SU-DHL-6 (cell line): ENCODE data around the gene TNIK.

Experiments used
- H2AFZ ChIP-seq: fragments of 200-600 bp; sonication (generic); 2 replicates; pipeline ENCODE4 v1.6.1; 2014; ENCODE audit warnings: low read depth, mild to moderate bottlenecking, moderate library complexity, mixed read lengths, antibody characterized with exemption, low read length; ENCODE audit not compliant: severe bottlenecking
- H3F3A ChIP-seq: fragments of 200-600 bp; shearing (Covaris generic); 2 replicates; pipeline ENCODE4 v1.6.0; 2016; ENCODE audit warnings: antibody characterized with exemption, mild to moderate bottlenecking; ENCODE audit not compliant: insufficient read depth
- H3K27ac ChIP-seq: fragments of 200-600 bp; sonication (generic); 2 replicates; pipeline ENCODE4 v1.5.1; 2016; ENCODE audit warnings: low read depth, mild to moderate bottlenecking, low read length, moderate library complexity, mixed read lengths
- H3K27me3 ChIP-seq: fragments of 200-600 bp; sonication (generic), shearing (Covaris generic); 2 replicates; pipeline ENCODE4 v1.6.0; 2014; ENCODE audit warnings: mild to moderate bottlenecking, low read length
- H3K36me3 ChIP-seq: fragments of 200-600 bp; sonication (generic); 2 replicates; pipeline ENCODE4 v1.6.1; 2014; ENCODE audit warnings: mild to moderate bottlenecking, low read length, mixed read lengths
- H3K4me2 ChIP-seq: fragments of 300-600, 200-600 bp; shearing (Covaris generic), sonication (generic); 2 replicates; pipeline ENCODE4 v1.6.0; 2014; ENCODE audit warnings: low read length, low read depth, mild to moderate bottlenecking; ENCODE audit not compliant: poor library complexity, severe bottlenecking
- H3K4me3 ChIP-seq: fragments of 200-600 bp; sonication (generic); 2 replicates; pipeline ENCODE4 v1.5.1; 2014; ENCODE audit warnings: antibody characterized with exemption, low read length, mild to moderate bottlenecking, mixed read lengths; ENCODE audit not compliant: insufficient read depth, poor library complexity, severe bottlenecking
- H3K79me2 ChIP-seq: fragments of 200-600 bp; sonication (generic); 2 replicates; pipeline ENCODE4 v1.6.1; 2014; ENCODE audit warnings: mild to moderate bottlenecking, low read length, moderate library complexity; ENCODE audit not compliant: insufficient read depth
- H3K9ac ChIP-seq: fragments of 200-600 bp; sonication (generic); 2 replicates; pipeline ENCODE4 v1.7.0; 2014; ENCODE audit warnings: mild to moderate bottlenecking, low read length
- H3K9me2 ChIP-seq: fragments of 200-600 bp; sonication (generic); replicated peaks from 2 replicates; pipeline ENCODE4 v1.6.1; 2014; ENCODE audit warnings: low read length; ENCODE audit not compliant: insufficient read depth
- H3K9me3 ChIP-seq: fragments of 200-600 bp; sonication (generic); 2 replicates; pipeline ENCODE4 v1.6.1; 2014; ENCODE audit warnings: low read length, mixed read lengths; ENCODE audit not compliant: insufficient read depth
- H4K20me1 ChIP-seq: fragments of 200-600 bp; sonication (generic); 2 replicates; pipeline ENCODE4 v1.6.1; 2014; ENCODE audit warnings: low read depth, mild to moderate bottlenecking, antibody characterized with exemption, low read length, moderate library complexity, mixed read lengths
- CTCF ChIP-seq: fragments of 200-600 bp; sonication (generic); IDR thresholded peaks from one replicate; pipeline ENCODE4 v1.5.1; 2017; ENCODE audit warnings: antibody characterized with exemption, mild to moderate bottlenecking, low read length, moderate library complexity; ENCODE audit not compliant: insufficient read depth, poor library complexity, severe bottlenecking
- EZH2phosphoT487 ChIP-seq: fragments of 200-600 bp; sonication (generic), shearing (Covaris generic); conservative IDR thresholded peaks from 2 replicates; pipeline ENCODE4 v1.6.1; 2018; ENCODE audit warnings: mild to moderate bottlenecking, antibody characterized with exemption, low read length, moderate library complexity, mixed read lengths

Gene TNIK

GRCh38 chr3:171380711-171381425 lies 79.3 kb downstream of the TNIK start:
- Histone ChIP-seq H3K27ac (no peak overlapping the region), H3K9ac (no peak overlapping the region), H3K27me3 (no peaks in the 10 kb centered on the region), H3K4me3 (no peak overlapping the region), H3K9me2 (no peaks in the 10 kb centered on the region), H3K36me3 (no peaks in the 10 kb centered on the region), H2AFZ (no peak overlapping the region), H4K20me1 (no peaks in the 10 kb centered on the region), H3F3A (no peaks in the 10 kb centered on the region), H3K9me3 (no peaks in the 10 kb centered on the region), H3K79me2 (no peaks in the 10 kb centered on the region), H3K4me2 (no peak overlapping the region)
- no peak for TF ChIP-seq CTCF
- TF ChIP-seq EZH2phosphoT487: no peak

DNA sequence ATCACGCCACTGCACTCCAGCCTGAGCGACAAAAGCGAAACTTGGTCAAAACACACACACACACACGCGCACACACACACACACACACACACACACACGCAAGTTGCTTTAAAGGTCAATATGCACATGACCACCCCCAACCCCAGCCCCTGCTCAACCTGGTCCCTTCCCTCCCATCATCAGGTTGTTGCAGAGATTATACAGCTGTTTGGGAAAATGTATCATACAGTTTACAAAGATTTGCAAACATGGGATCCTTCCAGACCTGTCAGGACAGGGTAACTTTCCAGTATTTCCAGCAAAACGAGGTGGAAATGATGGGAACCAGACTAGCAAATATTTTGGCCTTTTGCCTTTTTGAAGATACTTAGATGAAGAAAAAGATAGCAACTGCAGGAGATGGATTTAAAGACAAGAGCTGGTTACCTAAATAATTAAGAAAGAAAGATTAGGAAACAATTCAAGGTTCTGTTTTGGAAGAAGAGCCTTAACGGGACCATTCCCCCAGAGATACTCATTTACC lies 80.2 kb downstream of the TNIK start:
- H3F3A ChIP-seq: no peaks in the 10 kb centered on the region
- H3K27me3 ChIP-seq: no peaks in the 10 kb centered on the region
- no peak overlapping the region for H3K4me2 ChIP-seq
- no peaks in the 10 kb centered on the region for H3K9me2 ChIP-seq
- H3K4me3 ChIP-seq: no peak overlapping the region
- no peaks in the 10 kb centered on the region for H4K20me1 ChIP-seq
- H3K27ac ChIP-seq: no peak overlapping the region
- H3K79me2 ChIP-seq: no peaks in the 10 kb centered on the region
- no peak overlapping the region for H3K9ac ChIP-seq
- no peak overlapping the region for H2AFZ ChIP-seq
- H3K36me3 ChIP-seq: no peaks in the 10 kb centered on the region
- TF ChIP-seq CTCF: no peak
- TF ChIP-seq EZH2phosphoT487: no peak
- H3K9me3 ChIP-seq: no peaks in the 10 kb centered on the region

GRCh38 chr3:171379281-171379680 lies 80.9 kb downstream of the TNIK start:
- Histone ChIP-seq H3K9ac (no peak overlapping the region), H3K4me3 (no peak overlapping the region), H2AFZ (no peak overlapping the region), H3K36me3 (no peaks in the 10 kb centered on the region), H3K9me3 (no peaks in the 10 kb centered on the region), H3K79me2 (no peaks in the 10 kb centered on the region), H3K27me3 (no peaks in the 10 kb centered on the region), H3K27ac (no peak overlapping the region), H3F3A (no peaks in the 10 kb centered on the region), H3K4me2 (no peak overlapping the region), H3K9me2 (no peaks in the 10 kb centered on the region), H4K20me1 (no peaks in the 10 kb centered on the region)
- no peak for TF ChIP-seq EZH2phosphoT487
- no peak for TF ChIP-seq CTCF
